CD4-positive, alpha-beta T cell treated with Interleukin-15 for 1 hour (primary cell): ENCODE results near the gene ZNF317.

ENCODE experiments used
- DNase-seq: peaks from one replicate; pipeline ENCODE4 v3.0.0-alpha.2; 2020

Gene ZNF317

GRCh38 chr19:9140159-9140874 is at the start of gene ZNF317:
TSS of gene ZNF317 (plus strand) at chr19:9140397. CDS start at chr19:9156017, 15,620 bp downstream.
- DNase-seq, result peak; percentile 91

- no peak for DNase-seq
These were observed 32.8 kb upstream of the ZNF317 start, which contains the start of gene OR7G2 for GRCh38 chr19:9107375-9107774. TSS of gene OR7G2 (minus strand) at chr19:9107475. CDS start at chr19:9103243, 4,232 bp downstream.

GRCh38 chr19:9109959-9110358 is 30.2 kb upstream of the ZNF317 start:
- DNase-seq, result no peak

- no peak for DNase-seq
These were observed 24.8 kb upstream of the ZNF317 start, which contains the start of gene OR7G1 for GRCh38 chr19:9115307-9115813. TSS of gene OR7G1 (minus strand) at chr19:9115763. CDS start at chr19:9115763, 0 bp downstream.

GRCh38 chr19:9116547-9116946 is 23.6 kb upstream of the ZNF317 start:
- DNase-seq, result no peak

DNA sequence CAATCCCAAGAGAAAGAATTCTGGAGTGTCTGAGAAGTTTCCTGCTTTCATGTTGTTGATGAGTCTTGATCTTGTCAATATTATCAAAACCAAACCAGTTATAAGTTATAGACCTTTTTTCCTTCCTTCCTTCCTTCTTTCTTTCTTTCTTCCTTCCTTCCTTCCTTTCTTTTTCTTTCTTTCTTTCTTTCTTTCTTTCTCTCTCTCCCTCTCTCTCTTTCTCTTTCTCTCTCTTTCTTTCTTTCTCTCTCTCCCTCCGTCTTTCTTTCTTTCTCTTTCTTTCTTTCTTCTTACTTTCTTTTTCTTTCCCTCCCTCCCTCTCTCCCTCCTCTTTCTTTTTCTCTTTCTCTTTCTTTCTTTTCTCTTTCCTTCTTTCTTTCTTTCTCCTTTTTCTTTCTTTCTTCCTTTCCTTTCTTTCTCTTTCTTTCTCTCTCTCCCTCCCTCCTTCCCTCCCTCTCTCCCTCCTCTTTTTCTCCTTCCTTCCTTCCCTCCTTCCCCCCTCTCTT is 13.2 kb upstream of the ZNF317 start, which contains the start of gene OR7G3:
TSS of gene OR7G3 (minus strand) at position 51 of the 506 bp plus-strand sequence. CDS start at position 51, 0 bp downstream.
- DNase-seq, result no peak

DNA sequence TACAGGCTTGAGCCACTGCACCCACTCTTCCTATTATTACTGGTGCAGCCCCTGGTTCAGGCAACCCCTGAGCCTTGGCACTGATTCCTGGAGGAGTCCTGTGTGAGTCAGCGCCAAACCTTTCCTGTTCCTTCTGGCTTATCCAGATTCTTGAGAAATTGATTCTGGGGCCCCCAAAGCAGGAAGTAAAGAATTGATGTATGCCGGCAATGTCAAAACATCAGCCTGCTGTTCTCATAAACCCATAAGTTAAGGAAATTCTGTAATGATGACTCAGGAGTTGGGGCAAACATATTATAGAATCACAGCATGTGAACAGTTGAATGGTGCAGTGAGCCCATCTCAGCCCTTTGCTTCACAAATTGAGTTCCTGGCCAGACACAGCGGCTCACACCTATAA is 12.0 kb upstream of the ZNF317 start:
- no peak for DNase-seq

DNA sequence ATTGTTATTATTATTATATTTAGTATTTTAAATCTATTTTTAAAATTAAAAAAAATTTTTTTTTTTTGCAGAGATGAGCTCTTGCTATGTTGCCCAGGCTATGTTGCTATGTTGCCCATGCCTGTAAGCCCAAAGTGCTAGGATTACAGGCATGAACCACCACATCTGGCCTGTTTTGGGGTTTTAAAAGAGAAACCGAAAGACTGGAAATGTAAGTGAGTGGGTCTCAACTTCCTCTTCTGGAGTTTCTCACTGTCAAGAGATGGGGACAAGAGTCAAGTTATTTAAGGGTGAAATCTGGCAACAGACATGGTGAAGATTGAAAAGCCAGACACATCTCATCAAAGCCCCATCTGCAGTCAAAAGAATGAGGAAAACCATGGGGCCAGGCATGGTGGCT is 9.2 kb upstream of the ZNF317 start:
- DNase-seq, result no peak

DNA sequence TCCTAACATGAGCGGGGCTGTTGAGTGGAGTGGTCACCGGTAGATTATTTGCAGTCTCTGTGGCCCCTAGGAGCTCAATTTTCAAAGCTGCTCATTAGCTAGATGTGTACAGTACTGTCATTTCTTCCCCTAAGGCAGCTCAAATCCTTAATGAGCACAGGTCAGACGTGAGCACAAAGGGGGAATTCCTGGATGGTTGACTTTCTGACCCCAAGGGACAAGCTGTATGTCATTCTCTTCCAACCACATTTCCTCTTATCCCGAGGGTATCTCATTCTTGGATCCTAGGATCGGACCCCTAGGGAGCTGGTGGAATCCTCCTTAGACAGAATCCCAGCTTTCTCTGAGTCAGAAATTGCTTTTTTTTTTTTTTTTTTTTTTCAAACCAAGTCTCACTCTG is 7.8 kb upstream of the ZNF317 start:
- no peak for DNase-seq

DNA sequence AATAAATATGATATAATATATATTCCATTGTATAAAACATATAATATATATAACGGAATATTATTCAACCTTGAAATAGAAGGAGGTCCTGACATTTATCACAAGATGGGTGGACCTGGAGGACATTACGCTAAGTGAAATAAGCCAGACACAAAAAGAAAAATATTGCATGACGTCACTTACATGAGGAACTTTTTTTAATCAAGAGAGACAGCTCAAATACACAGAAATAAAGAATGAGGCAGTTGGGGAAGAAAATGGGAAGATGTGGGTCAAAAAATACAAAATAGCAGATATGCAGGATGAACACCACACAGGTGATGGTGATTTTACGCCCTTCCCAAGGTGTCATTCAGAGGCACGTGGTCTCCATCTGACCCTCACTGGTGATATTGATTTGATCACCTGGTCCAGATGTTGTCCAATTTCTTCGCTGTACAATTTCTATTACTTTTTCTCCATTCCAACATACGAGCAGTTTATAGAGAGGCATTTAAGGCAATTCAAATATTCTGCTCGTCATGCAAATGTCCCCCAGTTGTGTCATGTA is 513 bp upstream of the ZNF317 start:
- no peak for DNase-seq

DNA sequence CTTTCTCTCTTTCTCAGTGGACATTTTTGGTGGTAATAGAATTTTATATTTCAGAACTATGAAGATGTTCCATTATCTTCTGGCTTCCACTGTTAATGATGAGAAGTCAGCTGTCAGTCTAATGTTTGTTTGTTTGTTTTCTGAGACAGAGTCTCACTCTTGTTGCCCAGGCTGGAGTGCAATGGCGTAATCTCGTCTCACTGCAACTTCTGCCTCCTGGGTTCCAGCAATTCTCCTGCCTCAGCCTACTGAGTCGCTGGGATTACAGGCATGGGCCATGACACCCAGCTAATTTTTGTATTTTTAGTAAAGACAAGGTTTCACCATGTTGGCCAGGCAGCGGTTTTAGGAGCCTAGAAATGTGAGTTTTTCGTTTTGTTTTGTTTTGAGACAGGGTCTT is 4.7 kb downstream of the ZNF317 start:
- no peak for DNase-seq

- no peak for DNase-seq
These were observed 6.7 kb downstream of the ZNF317 start for GRCh38 chr19:9146882-9147281.

GRCh38 chr19:9148697-9149096 is 8.5 kb downstream of the ZNF317 start:
- DNase-seq, result no peak

DNA sequence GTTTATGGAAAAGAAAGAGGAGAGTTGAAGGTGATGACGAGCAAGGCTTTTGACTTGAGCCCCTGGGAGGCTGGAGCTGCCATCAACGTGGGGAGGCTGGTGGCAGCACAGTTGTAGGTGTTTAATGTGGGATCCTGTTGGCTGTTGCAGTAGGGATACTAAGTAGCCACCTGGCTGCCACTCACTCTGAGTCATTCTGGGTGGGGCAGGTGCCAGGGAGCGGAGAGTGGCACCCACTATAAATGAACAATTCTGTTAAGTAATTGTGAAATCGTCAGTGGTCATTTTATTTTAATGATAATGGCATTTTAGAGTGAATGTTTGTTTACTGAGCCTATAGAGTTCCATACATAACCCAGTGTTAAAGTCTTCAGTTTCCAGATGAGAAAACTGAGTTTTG is 9.8 kb downstream of the ZNF317 start:
- no peak for DNase-seq

DNA sequence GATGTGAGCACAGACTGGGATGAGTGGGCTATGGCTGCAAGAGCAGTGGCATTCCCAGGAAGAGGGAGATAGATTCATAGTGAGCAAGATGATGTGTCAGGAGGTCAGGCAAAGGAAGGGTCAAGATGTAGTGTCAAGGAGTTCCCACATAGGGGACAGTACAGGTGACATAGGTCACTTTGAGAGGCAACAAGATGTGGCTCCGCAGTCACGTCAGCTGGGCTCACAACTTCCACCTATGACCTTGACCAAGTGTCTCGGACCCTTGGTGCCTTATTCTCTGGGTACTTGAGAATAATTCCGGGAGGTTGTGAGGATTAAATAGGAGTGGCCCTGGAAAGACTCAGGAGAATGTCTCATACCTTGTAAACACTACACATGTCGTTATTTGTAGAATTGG is 10.5 kb downstream of the ZNF317 start:
- no peak for DNase-seq

- DNase-seq, result no peak
These were observed 11.2 kb downstream of the ZNF317 start for GRCh38 chr19:9151367-9151766.

GRCh38 chr19:9155591-9155990 is 15.4 kb downstream of the ZNF317 start:
- no peak for DNase-seq

- DNase-seq, result no peak
These were observed 16.1 kb downstream of the ZNF317 start for GRCh38 chr19:9156304-9156703.

DNA sequence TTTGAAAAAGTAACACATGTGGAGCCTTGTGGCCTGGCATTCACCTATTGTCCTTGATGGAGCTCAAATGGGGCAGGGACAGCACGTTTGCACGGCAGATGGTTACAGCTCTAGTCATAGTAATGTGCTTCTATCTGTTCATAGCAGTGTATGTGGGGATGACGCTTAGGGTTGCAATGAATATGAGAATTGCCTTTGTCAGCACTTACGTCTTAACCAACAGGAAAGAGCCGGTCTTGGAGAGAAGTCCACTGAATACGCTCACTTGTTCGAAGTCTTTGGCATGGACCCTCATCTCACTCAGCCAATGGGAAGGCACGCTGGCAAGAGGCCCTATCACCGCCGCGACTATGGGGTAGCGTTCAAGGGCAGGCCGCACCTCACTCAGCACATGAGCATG is 19.7 kb downstream of the ZNF317 start:
- DNase-seq, result no peak

- no peak for DNase-seq
These were observed 21.2 kb downstream of the ZNF317 start for GRCh38 chr19:9161427-9161826.

DNA sequence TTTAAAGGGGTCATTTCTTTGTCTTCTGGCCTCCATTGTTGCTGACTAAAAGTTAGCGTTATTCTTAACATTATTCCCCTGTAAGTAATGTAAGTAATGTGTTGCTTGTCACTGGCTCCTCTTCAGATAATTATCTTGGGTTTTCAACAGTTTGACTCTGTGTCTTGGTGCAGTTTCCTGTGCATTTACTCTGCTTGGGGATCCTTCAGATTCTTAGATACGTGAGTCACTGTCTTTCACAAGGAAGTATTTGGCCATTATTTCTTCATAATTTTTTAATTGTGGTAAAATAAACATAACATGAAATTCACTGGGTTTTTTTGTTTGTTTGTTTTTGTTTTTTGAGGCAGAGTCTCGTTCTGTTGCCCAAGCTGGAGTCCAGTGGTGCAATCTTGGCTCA is 25.1 kb downstream of the ZNF317 start:
- no peak for DNase-seq

GRCh38 chr19:9166846-9167245 is 26.6 kb downstream of the ZNF317 start:
- DNase-seq, result no peak

- no peak for DNase-seq
These were observed 31.3 kb downstream of the ZNF317 start for GRCh38 chr19:9171393-9171991.

DNA sequence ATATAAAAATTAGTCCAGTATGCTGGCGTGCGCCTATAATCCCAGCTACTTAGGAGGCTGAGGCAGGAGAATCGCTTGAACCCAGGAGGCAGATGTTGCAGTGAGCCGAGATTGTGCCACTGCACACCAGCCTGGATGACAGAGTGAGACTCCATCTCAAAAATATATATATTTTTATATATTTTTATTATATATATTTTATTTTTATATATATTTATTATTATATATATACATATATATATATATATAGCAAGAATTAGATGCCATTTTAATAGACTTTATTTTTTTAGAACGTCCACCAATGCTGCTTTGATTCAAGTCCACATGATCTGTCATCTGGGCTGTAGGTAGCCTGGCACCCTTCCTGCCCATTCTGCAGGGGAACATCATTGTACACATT is 35.1 kb downstream of the ZNF317 start:
- DNase-seq, result no peak
